Measurements from ENCODE around the gene DSE.

DSE gene

DNA sequence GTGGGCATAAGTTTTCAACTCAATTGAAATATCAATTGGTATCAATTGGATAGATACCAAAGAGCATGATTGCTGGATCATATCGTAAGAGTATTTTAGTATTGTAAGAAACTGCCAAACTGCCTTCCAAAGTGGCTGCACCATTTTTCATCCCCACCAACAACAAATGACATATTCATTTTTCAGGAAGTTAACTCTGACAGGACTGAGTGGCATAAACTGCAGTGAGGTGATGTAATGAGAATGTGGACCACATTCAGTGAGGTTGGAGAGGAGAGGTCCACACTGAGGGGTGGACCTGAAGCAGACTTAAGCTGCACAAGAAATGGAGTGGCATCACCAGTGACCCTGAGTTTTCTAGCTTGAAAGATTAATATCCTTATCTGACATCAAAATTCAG, 78.8 kb downstream of the DSE start:
- DNase-seq (ENCODE audit: low read depth) = no peak
- H3K4me3 ChIP-seq (ENCODE audit: low read length) = no peak overlapping the region
- TF ChIP-seq, protein P1, sequence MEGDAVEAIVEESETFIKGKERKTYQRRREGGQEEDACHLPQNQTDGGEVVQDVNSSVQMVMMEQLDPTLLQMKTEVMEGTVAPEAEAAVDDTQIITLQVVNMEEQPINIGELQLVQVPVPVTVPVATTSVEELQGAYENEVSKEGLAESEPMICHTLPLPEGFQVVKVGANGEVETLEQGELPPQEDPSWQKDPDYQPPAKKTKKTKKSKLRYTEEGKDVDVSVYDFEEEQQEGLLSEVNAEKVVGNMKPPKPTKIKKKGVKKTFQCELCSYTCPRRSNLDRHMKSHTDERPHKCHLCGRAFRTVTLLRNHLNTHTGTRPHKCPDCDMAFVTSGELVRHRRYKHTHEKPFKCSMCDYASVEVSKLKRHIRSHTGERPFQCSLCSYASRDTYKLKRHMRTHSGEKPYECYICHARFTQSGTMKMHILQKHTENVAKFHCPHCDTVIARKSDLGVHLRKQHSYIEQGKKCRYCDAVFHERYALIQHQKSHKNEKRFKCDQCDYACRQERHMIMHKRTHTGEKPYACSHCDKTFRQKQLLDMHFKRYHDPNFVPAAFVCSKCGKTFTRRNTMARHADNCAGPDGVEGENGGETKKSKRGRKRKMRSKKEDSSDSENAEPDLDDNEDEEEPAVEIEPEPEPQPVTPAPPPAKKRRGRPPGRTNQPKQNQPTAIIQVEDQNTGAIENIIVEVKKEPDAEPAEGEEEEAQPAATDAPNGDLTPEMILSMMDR (IDR thresholded peaks at IDR 0.05; ENCODE audit: insufficient read depth, low read depth, low read length, missing control alignments) = no peak

DNA sequence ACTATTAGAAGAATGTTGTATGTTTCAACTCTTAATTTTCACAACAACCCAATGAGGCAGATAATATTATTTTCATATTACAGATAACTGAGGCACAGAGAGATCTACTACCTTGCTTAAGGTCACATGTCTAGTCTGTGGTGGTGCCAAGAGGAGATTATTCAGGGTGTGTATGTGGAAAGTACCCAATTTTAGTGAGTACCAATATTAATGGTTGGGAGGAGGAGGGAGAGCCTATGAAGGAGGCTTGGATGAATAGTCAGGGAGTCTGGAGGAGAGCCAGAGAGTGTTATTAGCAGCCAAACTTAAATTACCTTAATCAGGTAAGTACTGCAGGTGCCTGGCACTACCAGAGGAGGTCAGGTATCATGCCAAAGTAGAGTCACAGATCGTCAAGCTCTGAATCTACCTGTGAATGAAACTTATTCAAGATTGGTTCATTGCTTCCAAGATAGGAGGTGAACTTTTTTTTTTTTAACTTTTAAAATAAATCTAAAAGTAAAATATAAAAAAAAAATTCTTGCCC, 79.5 kb downstream of the DSE start:
- DNase-seq (ENCODE audit: low read depth) = peak; percentile 29
- H3K4me3 ChIP-seq (ENCODE audit: low read length) = no peak overlapping the region
- TF ChIP-seq, protein P1 (IDR thresholded peaks at IDR 0.05; ENCODE audit: insufficient read depth, low read depth, low read length, missing control alignments) = no peak

DNA sequence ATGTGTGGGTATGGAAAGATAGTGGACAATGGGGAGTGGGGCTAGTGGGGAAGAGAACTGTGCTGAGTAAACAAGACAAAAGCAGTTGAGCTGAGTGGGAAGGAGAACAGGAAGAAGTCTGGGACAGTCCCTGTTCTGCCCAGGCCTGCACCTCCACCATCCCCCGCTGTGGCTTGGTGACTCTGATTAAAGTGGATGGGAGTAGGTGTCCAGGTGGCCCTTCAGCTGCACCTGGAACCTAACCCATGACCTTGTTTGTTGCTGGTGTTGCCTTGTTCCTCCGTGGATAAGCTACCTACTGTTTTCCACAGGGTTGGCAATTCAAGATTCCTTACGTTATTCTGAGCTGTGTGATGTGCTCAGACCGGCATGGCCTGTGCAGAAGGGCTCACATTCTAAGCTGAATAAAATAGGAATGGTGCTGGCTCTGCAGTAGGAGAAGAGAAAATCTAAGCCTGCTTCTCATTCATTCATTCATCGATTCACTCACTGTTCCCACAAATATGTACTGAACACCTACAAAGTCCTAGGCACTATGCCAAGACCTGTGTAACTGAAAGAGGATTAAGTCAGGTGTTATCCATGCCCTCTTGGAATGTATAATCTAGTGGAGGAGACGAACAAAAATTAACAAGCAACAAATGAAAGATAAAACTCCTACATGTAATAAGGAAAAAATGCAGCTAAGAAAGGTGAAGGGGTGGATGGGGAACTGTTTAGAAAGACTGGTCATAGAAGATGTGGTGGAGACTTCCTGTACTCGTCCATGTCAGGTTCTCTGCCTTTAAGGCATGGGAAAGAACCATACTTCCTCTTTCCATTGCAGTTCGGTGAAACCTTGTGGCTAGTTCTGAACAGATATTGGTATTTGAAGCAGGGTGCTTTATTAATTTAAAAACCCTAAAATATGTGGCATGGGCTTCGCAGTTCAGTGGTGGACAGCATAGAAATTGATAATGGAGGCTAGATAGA, 80.3 kb downstream of the DSE start:
- peak; percentile 82 for DNase-seq (ENCODE audit: low read depth)
- TF ChIP-seq, protein P1 (IDR thresholded peaks at IDR 0.05; ENCODE audit: insufficient read depth, low read depth, low read length, missing control alignments) = no peak
- H3K4me3 ChIP-seq (ENCODE audit: low read length) = no peak overlapping the region

DNA sequence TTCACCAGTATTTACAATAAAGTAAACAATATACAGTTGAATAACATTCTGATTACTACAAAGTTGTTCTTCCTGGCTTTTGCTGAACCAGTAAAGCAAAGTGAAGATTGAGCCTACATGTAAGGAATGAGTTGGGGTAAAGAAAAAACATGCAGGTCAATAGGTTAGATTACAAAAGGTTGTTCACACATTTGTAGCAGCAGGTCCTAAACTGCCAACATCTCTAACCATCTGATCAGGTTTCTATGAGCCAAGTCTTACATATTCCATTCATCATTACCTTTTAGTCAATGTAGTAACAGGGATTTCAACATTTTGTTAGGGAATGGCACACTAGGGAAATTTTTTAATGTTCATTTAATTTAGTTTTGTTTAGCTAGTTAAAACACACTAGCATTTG, 81.2 kb downstream of the DSE start:
- H3K4me3 ChIP-seq (ENCODE audit: low read length) = no peak overlapping the region
- DNase-seq (ENCODE audit: low read depth) = peak; percentile 59
- TF ChIP-seq, protein P1 (IDR thresholded peaks at IDR 0.05; ENCODE audit: insufficient read depth, low read depth, low read length, missing control alignments) = no peak

DNA sequence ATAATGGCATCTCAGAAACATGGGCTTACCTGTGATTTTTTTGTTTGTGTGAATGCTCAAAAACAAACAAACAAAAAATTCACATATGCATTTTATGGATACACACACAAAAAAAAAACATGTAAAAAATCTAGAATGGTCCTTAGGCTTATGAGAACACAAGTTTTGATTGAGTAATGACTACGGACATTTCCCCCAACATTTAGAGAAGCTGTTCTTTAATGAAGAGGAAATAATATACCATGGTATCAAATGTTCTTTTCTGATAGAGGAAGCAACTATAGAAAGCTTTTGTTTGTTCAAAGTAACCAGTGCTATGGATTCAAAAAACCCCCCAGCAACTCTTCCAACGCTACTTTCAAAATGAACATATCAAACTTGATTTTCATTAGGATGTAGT, 81.8 kb downstream of the DSE start:
- no peak for DNase-seq (ENCODE audit: low read depth)

DNA sequence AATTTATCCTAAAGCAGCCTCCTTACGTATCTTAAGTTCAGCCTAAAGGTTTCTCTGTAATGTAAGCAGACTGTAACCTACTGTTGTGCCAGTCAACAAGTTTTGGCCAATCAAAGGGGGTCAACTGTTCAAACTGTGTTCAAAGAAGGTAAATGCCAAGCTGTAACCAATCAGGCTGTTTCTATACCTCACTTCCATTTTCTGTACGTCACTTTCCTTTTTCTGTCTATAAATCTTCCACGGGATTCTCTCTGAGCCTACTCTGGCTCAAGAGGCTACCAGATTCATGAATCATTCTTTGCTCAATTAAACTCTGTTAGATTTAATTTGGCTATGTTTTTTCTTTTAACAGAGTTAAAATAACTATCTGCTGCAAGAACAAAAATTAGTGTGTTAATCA, 85.4 kb downstream of the DSE start:
- TF ChIP-seq, protein P1 (IDR thresholded peaks at IDR 0.05; ENCODE audit: insufficient read depth, low read depth, low read length, missing control alignments) = no peak
- H3K4me3 ChIP-seq (ENCODE audit: low read length) = no peak overlapping the region
- DNase-seq (ENCODE audit: low read depth) = no peak

More for the DNA sequence above, 81.8 kb downstream of the DSE start:
- H3K4me3 ChIP-seq (ENCODE audit: low read length) = no peak overlapping the region
- TF ChIP-seq, protein P1 (IDR thresholded peaks at IDR 0.05; ENCODE audit: insufficient read depth, low read depth, low read length, missing control alignments) = no peak
